Measurements from ENCODE around the gene SDF4.

SDF4 gene

DNA sequence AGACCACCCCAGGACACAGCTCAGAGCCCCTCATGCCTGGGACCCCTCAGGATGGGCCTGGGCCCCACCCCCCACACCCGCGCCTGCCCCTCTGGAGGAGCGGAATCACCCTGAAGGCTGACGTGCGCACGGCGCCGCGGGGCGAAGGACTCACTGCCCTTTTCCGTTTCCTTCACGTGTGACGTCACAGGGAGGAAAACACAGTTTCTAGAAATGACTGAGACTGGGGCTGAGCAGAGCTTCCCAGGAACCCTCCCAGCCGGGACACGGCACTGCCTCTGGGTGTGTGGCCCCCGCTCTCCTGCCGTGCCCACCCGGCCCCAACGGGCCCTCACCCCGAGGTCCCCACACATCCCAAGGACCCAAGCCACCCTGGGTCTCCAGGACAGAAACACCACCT, 12.5 kb downstream of the SDF4 start:
- in situ Hi-C loops (cut with HindIII; ENCODE audit: low pct_ligation_motif_present, low pct_unique_long_range_greater_than_20kb, low sequenced_read_pairs) = no loop called here

GRCh38 chr1:1218524-1219200, 13.1 kb downstream of the SDF4 start:
- in situ Hi-C loops (cut with HindIII; ENCODE audit: low pct_ligation_motif_present, low pct_unique_long_range_greater_than_20kb, low sequenced_read_pairs) = no loop called here
- no peak for DNase-seq

More for the DNA sequence above, 12.5 kb downstream of the SDF4 start:
- DNase-seq = no peak

DNA sequence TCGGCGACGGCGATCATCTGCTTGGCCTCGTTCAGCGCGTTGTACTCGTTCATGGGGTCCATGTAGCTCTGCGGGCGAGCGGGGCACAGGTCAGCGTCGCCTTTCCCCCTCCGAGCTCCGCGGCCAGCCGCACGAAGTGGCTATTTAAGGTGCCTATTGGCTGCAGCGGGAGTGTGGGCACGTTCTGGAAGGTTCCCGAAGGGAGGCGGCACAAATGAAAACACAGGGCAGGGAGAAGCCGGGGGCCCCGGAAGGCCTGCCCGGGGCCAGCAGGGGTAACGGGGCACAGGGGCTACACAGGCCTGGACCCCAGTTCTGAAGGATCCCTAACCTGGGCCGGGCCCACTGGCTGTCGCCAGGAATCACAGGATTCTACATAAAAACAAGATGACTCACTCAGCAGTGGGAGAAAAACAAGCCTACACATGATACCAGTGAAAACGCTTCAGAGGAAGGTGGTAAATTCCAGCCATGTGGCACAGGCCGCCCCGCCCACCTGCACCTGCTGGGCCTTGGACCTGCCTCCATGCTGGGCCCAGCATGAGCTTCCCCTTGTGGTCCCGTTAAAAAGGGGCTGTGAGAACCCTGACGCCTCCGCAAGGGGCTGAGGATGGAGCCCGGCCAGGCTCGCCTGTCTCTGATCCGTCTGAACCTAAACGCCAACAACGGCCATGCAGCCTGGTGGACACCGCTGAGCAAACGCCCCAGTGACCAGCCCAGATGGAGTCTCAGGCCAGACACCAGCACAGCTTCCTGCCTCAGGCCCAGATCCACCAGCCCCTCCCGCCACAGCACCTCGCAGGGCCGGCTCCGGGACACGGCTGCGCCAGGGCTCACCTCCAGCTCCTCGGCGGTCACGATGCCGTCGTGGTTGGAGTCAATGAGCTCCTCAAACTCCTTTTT, 13.9 kb downstream of the SDF4 start:
- no peak for DNase-seq
- in situ Hi-C loops (cut with HindIII; ENCODE audit: low pct_ligation_motif_present, low pct_unique_long_range_greater_than_20kb, low sequenced_read_pairs) = no loop called here

- in situ Hi-C loops (cut with HindIII; ENCODE audit: low pct_ligation_motif_present, low pct_unique_long_range_greater_than_20kb, low sequenced_read_pairs) = no loop called here
- no peak for DNase-seq
These were observed 14.8 kb downstream of the SDF4 start for GRCh38 chr1:1216770-1217620.

DNA sequence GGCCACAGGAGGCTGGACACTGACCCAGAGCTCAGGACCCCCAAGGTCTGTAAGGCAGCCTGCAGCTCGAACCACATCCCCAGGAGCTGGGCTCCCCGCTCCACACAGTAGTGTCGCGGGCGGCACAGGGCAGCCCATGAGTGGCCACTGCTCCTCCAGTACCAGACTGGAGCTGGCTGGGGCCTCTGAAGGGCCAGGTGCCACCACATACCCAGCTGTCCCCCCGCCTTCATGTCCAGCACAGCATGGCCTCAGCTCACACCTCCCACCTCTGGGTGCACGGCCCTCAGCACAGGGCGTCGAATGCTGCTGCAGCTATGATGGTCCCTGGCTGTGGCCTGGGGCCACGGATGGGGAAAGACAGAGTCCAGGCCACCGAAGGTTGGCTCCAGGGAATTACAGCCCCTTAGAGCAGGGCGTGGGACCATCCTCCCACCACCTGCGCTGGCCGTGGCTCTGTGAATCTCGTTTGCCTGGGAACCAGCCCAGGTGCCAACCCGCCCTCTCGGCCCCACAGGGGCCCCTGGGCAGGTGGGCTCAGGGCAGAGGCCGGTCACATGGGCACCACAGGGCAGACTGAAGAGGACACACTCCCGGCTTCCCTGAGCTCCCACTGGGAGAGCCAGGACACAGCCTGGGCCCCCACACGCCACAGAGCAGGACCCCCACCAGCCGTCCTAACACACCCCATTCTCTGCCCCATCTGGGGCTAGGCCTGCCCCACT, 15.8 kb downstream of the SDF4 start:
- in situ Hi-C loops (cut with HindIII; ENCODE audit: low pct_ligation_motif_present, low pct_unique_long_range_greater_than_20kb, low sequenced_read_pairs) = no loop called here
- DNase-seq = no peak

DNA sequence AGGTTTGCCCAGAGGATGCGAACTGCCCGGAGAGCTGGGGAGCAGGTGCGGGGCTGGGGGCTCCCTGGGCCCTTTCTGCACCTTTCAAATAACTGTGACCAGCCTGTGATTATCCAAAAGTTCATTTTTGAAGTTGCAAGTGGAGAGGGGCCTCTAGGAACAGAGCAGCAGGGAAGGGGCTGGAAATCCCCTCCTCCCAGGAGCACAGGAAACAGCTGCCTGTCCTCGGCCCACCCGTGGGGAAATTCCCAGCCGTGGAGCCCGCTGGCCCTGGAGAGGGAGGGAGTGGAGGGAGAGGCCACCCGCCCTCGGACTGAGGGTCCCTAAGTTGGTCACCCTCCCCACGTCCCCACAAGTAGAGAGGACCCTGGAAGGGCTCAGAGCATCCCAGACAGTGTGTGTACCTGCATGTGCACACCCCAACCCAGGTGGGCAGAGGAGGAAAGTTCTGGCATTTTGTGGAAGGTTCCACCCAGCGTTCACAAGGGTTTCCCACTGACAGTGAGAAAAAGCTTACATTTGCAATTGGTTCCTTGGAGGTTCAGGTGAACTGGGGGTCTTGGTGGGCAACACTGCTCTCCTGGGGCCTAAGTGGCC, 16.6 kb downstream of the SDF4 start:
- DNase-seq = no peak
- in situ Hi-C loops (cut with HindIII; ENCODE audit: low pct_ligation_motif_present, low pct_unique_long_range_greater_than_20kb, low sequenced_read_pairs) = no loop called here

DNA sequence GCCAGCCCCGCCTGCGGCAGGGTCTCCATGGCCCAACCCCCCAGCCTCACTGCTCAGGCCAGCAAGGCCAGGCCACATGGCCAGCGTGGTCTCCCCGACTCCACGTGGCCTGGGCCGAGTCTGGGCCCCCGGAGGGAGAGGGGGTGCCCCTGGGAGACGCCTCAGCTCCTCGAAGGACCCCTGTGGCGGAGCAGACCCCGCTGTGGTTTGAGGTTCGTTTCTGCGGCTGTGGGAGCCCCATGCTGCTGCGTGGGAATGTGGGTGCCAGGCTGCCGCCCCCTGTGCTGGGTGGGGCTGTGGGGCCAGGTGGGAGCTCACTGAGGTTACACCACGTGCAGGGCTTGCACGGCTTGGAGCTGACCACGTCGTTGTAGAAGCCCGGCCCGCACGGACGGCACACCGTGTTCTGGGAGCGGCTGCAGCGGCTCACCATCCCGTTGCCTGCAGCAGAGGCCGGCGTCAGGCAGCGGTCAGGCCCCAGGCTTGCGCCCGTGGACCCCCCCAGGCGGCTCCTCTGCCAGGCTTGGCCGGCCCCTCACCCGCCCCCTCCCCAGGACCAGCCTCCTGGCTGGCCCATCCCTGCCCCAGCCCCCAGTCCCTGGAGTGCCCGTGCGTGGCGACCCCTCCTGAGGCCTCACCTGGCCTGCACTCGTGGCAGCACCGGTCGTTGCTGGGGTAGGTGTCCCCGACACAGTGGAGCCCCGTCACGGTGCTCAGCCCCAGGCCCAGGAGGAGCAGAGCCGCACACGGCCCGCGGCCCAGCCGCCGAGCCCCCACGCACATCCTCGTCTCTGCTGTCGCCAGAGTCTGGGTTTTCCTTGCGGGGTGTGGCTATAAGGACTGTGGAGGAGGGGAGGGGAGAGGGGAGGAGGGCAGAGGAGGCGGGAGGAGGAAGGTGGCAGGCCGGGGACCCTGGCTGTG, 18.2 kb downstream of the SDF4 start, which contains the start of gene TNFRSF4:
Gene TNFRSF4 (minus strand): TSS at position 809 of the 921 bp plus-strand sequence. CDS start 26 bp downstream, at position 783.
- in situ Hi-C loops (cut with HindIII; ENCODE audit: low pct_ligation_motif_present, low pct_unique_long_range_greater_than_20kb, low sequenced_read_pairs) = no loop called here

DNA sequence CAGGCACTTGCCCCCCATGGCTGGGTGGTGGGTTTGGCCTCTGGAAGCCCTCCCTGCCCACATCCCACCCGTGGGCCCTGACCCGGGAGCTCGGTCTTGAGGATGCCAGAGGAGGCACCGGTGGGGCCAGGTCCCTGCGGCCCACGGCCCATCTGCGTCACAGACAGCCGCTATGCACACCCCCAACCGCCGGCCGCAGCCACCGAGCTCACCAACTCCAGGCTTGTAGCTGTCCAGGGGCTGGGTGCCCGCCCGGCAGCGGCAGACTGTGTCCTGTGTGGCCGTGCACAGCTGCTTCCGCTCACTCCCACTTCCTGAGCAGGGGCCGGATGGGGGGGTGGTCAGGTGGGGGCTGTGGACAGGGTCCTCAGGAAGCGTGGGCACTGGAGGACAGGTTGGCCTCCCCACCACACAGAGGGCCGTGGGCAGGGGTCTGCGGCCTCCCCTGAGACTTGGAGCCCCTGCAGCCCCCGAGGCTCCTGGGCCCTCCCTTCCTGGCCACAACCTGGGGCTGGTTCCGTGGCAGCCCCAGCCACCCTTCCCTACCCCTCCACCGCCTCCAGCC, 18.9 kb downstream of the SDF4 start:
- in situ Hi-C loops (cut with HindIII; ENCODE audit: low pct_ligation_motif_present, low pct_unique_long_range_greater_than_20kb, low sequenced_read_pairs) = no loop called here
- DNase-seq = no peak

More for the DNA sequence above, 18.2 kb downstream of the SDF4 start, which contains the start of gene TNFRSF4:
- DNase-seq = no peak

GRCh38 chr1:1211541-1212441, 20.0 kb downstream of the SDF4 start:
- DNase-seq = no peak
- in situ Hi-C loops (cut with HindIII; ENCODE audit: low pct_ligation_motif_present, low pct_unique_long_range_greater_than_20kb, low sequenced_read_pairs) = no loop called here

GRCh38 chr1:1210726-1211540, 20.9 kb downstream of the SDF4 start:
- DNase-seq = no peak
- in situ Hi-C loops (cut with HindIII; ENCODE audit: low pct_ligation_motif_present, low pct_unique_long_range_greater_than_20kb, low sequenced_read_pairs) = no loop called here

DNA sequence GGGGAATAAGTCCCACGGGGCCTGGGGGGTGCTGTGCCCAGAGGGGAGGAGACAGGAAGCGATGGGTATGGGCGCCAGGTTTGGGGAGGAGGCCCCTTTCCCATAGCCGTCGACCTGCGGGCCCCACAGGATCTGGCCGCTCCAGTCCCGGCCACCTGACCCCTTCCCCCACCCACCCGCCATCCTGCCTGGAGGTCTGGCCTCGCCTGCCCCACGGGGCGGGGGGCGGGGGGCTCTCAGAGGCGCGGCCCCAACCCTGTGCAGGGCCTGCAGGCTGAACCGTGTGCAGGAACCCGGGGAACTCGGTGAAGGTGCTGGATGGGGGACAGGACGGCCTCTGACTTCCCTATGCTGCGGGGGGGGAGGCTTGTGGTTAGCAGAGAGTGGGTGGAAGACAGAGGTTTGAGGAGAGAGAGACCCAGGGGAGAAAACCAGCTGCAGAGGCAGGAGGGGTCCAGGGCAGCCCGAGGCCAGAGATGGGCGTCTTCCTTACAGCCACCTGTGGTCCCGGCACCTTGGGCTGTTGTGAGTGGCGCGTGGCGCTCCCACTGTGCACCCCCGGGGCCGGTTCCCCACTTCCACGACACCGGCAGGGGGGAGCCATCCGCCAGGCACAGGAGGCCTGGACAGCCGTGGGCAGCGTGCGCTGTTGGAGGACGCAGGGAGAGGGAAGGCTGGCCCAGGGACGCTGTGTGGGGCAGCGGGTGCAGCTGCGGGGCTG, 22.9 kb downstream of the SDF4 start:
- no peak for DNase-seq

DNA sequence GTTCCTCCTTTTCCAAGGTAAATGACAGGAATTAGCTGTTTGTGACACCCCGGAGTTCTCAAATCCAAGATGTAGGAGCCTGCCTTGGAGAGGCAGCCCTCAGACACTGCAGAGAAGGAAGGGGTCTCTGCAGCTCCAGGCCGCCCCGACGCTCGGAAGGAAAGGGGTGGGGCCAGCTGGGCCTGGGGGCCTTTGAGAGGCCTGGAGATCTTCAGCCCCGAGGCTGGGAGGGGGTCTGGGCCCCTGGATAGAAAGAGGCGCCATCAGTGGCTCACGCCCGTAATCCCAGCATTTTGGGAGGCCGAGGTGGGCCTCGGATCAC, 24.3 kb downstream of the SDF4 start:
- in situ Hi-C loops (cut with HindIII; ENCODE audit: low pct_ligation_motif_present, low pct_unique_long_range_greater_than_20kb, low sequenced_read_pairs) = no loop called here
- DNase-seq = no peak

More for the DNA sequence above, 22.9 kb downstream of the SDF4 start:
- in situ Hi-C loops (cut with HindIII; ENCODE audit: low pct_ligation_motif_present, low pct_unique_long_range_greater_than_20kb, low sequenced_read_pairs) = no loop called here

DNA sequence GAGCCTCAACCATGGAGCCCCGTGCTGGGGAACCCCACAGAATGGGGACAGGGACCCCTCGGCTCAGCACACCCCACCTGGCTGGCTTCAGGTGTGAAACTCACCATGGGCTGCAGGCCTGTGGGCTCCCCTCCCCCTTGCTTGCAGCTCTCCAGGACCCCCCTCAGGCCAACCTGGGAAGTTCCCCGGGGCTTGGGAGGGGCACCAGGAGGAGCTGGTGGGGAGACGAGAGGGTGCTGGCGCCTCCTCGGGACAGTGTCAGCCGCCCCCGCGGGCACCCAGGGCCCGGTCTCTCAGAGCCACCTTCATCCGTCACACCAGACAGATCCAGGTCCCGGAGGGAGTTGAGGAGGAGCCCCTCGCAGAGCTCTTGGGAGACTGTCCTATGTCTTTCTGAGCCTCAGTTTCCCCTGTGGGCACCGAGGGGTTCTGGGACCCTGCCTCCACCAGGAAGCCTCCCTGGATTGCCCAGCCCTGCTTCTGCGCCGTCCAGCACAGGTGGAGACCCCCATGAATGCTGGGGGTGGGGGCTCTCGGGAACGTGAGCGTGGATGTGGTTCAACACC, 24.8 kb downstream of the SDF4 start:
- DNase-seq = no peak
- in situ Hi-C loops (cut with HindIII; ENCODE audit: low pct_ligation_motif_present, low pct_unique_long_range_greater_than_20kb, low sequenced_read_pairs) = no loop called here

- DNase-seq = no peak
These were observed 25.3 kb downstream of the SDF4 start, which contains the start of gene TNFRSF18 for GRCh38 chr1:1206376-1206965. TNFRSF18 (minus strand) TSS chr1:1206592; CDS start chr1:1206571, 21 bp downstream.

More at GRCh38 chr1:1206376-1206965, 25.3 kb downstream of the SDF4 start, which contains the start of gene TNFRSF18:
- in situ Hi-C loops (cut with HindIII; ENCODE audit: low pct_ligation_motif_present, low pct_unique_long_range_greater_than_20kb, low sequenced_read_pairs) = no loop called here
